MCF 10A (cell line): ENCODE measurements around the gene ECHDC3. TPM values are rescaled to one million over a fixed set of nuclear protein-coding genes. Genes with fewer than 3 reads are reported as not detected.

ENCODE experiments used
- BruUV-seq: library from RNA; stranded (reverse); fragments of 400-500 nt; replicated peaks from 2 replicates; lab custom pipeline; 2021; lab: Mats Ljungman, UMichigan
- CTCF ChIA-PET: fragments of 300-600 bp; sonication (Branson Sonifier 250); formaldehyde crosslinking; extraction: SDS; loops from one replicate; lab custom pipeline; 2021; ENCODE audit warnings: antibody characterized with exemption, inconsistent platforms; lab: Yijun Ruan, JAX
- POLR2A ChIA-PET: fragments of 300-600, 350-650 bp; sonication (Branson Sonifier 250); formaldehyde crosslinking; extraction: SDS; loops from one replicate; lab custom pipeline; 2020; ENCODE audit warnings: antibody characterized with exemption, inconsistent platforms; lab: Yijun Ruan, JAX
- DNase-seq: peaks from one replicate; pipeline ENCODE4 v3.0.0-alpha.2; 2018; ENCODE audit not compliant: unreplicated experiment
- H3K27ac Mint-ChIP-seq: one replicate; pipeline ENCODE4 v1.8.0; 2022; ENCODE audit warnings: mild to moderate bottlenecking, low read depth, mixed read lengths; ENCODE audit not compliant: unreplicated experiment
- H3K27me3 Mint-ChIP-seq: one replicate; pipeline ENCODE4 v1.8.0; 2022; ENCODE audit warnings: mixed read lengths; ENCODE audit not compliant: insufficient read depth, unreplicated experiment
- H3K36me3 Mint-ChIP-seq: one replicate; pipeline ENCODE4 v1.8.0; 2022; ENCODE audit warnings: mild to moderate bottlenecking, moderate library complexity, mixed read lengths; ENCODE audit not compliant: insufficient read depth, unreplicated experiment
- H3K4me1 Mint-ChIP-seq: one replicate; pipeline ENCODE4 v1.8.0; 2022; ENCODE audit warnings: mixed read lengths; ENCODE audit not compliant: insufficient read depth, unreplicated experiment
- H3K4me3 Mint-ChIP-seq: one replicate; pipeline ENCODE4 v1.8.0; 2022; ENCODE audit warnings: mild to moderate bottlenecking, moderate library complexity, mixed read lengths; ENCODE audit not compliant: unreplicated experiment
- H3K9me3 Mint-ChIP-seq: one replicate; pipeline ENCODE4 v1.8.0; 2022; ENCODE audit warnings: mixed read lengths; ENCODE audit not compliant: unreplicated experiment
- intact Hi-C: fragments of 100-400 bp; cut with micrococcal nuclease; formaldehyde crosslinking; loops from 2 replicates; pipeline ENCODE4 v1.14.1; 2022
- total RNA-seq: library from RNA; stranded (reverse); gene quantifications from 2 replicates; pipeline ENCODE4 v1.2.3, GENCODE V29; 2022
- TF ChIP-seq, protein P1 (sequence below): fragments of 200-600 bp; IDR thresholded peaks from one replicate; pipeline ENCODE4 v1.8.0; 2022; ENCODE audit warnings: antibody characterized with exemption, mild to moderate bottlenecking; ENCODE audit not compliant: unreplicated experiment

The ECHDC3 gene
- total RNA-seq, 1 experiment from 2014 or later, result 25.5 TPM

DNA sequence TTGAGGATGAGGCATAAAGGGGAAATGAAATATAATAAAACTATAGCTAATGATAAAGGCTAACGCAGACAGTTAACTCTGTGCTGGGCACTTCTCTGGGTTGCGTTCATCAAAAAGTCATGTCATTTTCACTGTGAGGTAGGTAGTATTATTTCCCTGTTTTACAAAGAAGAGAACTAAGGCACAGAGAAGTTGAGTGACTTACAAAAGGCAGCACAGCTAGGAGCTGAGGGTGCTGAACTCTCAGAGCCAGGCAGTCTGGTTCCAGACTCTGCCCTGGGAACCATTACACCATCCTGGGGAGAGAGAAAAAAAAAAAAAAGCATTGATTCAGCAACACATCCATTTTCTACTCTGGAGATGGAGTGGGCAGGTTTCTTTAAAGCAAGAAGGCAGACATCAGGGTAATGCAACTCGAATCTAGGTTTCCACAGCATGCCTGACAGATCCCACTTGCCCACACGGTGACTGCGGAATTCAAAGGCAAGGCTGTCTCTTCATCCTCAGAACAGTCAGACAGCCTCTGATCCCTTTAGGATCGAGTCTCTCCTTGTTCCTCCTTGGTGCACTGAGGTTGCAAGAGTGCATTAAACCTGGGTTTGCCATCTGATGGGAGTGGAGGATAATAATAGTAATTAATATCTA, 40.6 kb upstream of the ECHDC3 start:
- ChIA-PET POLR2A (interaction anchor here (1.0 kb wide), 1 partner anchor 39 kb away, joined by 3 read pairs; no protein-coding TSS in a partner anchor), CTCF (no interaction called here)
- Mint-ChIP-seq H3K4me1 (no peaks in the 10 kb centered on the region), H3K9me3 (no peaks in the 10 kb centered on the region), H3K27me3 (peaks cover 11% of the 10 kb centered on the region), H3K36me3 (no peaks in the 10 kb centered on the region), H3K27ac (no peak overlapping the region), H3K4me3 (no peak overlapping the region)
- intact Hi-C loops, result no loop called here
- TF ChIP-seq, protein P1, sequence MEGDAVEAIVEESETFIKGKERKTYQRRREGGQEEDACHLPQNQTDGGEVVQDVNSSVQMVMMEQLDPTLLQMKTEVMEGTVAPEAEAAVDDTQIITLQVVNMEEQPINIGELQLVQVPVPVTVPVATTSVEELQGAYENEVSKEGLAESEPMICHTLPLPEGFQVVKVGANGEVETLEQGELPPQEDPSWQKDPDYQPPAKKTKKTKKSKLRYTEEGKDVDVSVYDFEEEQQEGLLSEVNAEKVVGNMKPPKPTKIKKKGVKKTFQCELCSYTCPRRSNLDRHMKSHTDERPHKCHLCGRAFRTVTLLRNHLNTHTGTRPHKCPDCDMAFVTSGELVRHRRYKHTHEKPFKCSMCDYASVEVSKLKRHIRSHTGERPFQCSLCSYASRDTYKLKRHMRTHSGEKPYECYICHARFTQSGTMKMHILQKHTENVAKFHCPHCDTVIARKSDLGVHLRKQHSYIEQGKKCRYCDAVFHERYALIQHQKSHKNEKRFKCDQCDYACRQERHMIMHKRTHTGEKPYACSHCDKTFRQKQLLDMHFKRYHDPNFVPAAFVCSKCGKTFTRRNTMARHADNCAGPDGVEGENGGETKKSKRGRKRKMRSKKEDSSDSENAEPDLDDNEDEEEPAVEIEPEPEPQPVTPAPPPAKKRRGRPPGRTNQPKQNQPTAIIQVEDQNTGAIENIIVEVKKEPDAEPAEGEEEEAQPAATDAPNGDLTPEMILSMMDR, result no peak
- BruUV-seq, result no TSS peak
- DNase-seq, result no peak

DNA sequence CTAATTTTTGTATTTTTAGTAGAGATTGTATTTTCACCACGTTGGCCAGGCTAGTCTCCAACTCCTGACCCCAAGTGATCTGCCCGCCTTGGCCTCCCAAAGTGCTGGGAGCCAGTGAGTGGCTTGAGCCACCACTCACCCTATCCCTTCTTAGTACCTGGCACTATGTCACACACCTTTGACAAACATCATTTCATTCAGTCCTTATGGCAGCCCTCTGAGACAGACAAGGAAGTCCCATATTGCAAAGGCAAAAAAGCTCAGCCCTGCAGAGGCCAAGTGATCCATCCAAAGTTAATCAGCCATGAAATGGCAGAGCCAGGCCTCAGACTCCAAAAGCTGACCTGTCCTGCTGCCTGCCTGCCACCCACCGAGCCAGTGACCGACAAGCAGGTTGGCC, 39.9 kb upstream of the ECHDC3 start:
- POLR2A ChIA-PET, result no interaction called here
- TF ChIP-seq, protein P1, result no peak

DNA sequence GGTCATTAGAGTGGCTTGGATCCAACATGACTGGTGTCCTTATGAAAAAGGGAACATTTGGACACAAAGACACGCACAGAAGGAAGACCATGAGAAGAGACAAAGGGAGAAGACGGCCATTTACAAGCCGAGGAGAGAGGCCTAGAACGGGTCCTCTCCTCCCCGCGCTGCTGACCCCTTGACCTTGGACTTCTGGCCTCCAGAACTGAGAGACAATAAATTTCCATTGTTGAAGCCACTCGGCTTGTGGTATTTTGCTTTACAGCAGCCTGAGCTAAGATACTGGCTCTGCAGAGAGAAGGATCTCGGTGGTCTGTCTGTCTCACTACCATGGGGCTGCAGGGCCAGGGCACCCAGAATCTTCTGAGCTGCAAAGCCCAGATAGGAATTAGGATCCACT, 38.1 kb upstream of the ECHDC3 start:
- H3K27ac Mint-ChIP-seq, result no peak overlapping the region
- no peak overlapping the region for H3K4me3 Mint-ChIP-seq
- H3K9me3 Mint-ChIP-seq, result no peaks in the 10 kb centered on the region
- H3K4me1 Mint-ChIP-seq, result no peaks in the 10 kb centered on the region
- intact Hi-C loops, result no loop called here
- TF ChIP-seq, protein P1, result no peak
- peaks cover 11% of the 10 kb centered on the region for H3K27me3 Mint-ChIP-seq
- no peaks in the 10 kb centered on the region for H3K36me3 Mint-ChIP-seq
- POLR2A ChIA-PET, result interaction anchor here (1.1 kb wide), 1 partner anchor 17 kb away, joined by 3 read pairs; no protein-coding TSS in a partner anchor
- no peak for DNase-seq
- CTCF ChIA-PET, result no interaction called here
- BruUV-seq, result no TSS peak

More for the DNA sequence above, 39.9 kb upstream of the ECHDC3 start:
- H3K27ac Mint-ChIP-seq, result no peak overlapping the region
- no peaks in the 10 kb centered on the region for H3K4me1 Mint-ChIP-seq
- no peaks in the 10 kb centered on the region for H3K36me3 Mint-ChIP-seq
- DNase-seq, result no peak
- CTCF ChIA-PET, result no interaction called here
- H3K27me3 Mint-ChIP-seq, result peaks cover 11% of the 10 kb centered on the region
- BruUV-seq, result no TSS peak
- no peaks in the 10 kb centered on the region for H3K9me3 Mint-ChIP-seq
- H3K4me3 Mint-ChIP-seq, result no peak overlapping the region
- intact Hi-C loops, result no loop called here

DNA sequence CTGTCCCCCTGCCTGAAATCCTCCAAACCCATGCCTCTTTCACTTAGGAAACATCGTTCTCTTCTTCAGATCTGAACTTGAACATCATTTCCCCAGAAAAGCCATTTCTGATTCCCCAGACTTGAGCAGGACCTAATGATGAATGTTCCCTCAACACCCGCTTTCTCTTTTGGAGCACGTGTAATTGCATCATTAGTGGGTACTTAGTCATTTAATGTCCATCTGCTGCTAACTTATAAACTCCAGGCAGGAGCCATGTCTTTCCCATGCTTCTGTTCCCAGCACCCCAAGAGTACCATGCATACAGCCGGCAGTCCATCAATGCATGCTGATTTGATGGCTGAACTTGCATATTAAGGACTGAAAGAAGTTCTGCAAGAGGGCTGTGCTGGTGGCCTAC, 36.5 kb upstream of the ECHDC3 start:
- Mint-ChIP-seq H3K4me3 (no peak overlapping the region), H3K27me3 (peaks cover 11% of the 10 kb centered on the region), H3K36me3 (no peaks in the 10 kb centered on the region), H3K4me1 (no peaks in the 10 kb centered on the region), H3K9me3 (no peaks in the 10 kb centered on the region), H3K27ac (no peak overlapping the region)
- peak; percentile 29 for DNase-seq
- CTCF ChIA-PET, result interaction anchor here (1.1 to 1.4 kb wide), 2 partner anchors 9 to 19 kb away, joined by 3 read pairs; no protein-coding TSS in a partner anchor
- TF ChIP-seq, protein P1, result no peak
- BruUV-seq, result no TSS peak
- POLR2A ChIA-PET, result no interaction called here
- intact Hi-C loops, result no loop called here
